Activated CD4-positive, alpha-beta memory T cell treated with anti-CD3 and anti-CD28 coated beads for 36 hours (primary cell): ENCODE measurements around the gene CTSV. TPM values are rescaled to one million over a fixed set of nuclear protein-coding genes. Genes with fewer than 3 reads are reported as not detected.
"Not testable (repeated sequence)": the region's sequence is repeated elsewhere in the genome, so short reads cannot be mapped to it uniquely, and the experiment has no call there.

Source experiments
- CTCF ChIA-PET: fragments of 350-600 bp; sonication (Branson Sonifier 250); formaldehyde crosslinking; loops from one replicate; lab custom pipeline; 2021; ENCODE audit warnings: antibody characterized with exemption, inconsistent platforms; lab: Charles Lee
- POLR2A ChIA-PET: fragments of 350-600 bp; sonication (Branson Sonifier 250); formaldehyde crosslinking; loops from one replicate; lab custom pipeline; 2021; ENCODE audit warnings: antibody characterized with exemption; lab: Charles Lee
- DNase-seq: peaks from one replicate; pipeline ENCODE4 v3.0.0-alpha.2; 2020
- H3K27ac Mint-ChIP-seq: one replicate; pipeline ENCODE4 v1.8.0; 2021; ENCODE audit warnings: mixed read lengths
- H3K27me3 Mint-ChIP-seq: one replicate; pipeline ENCODE4 v1.8.0; 2021; ENCODE audit warnings: mixed read lengths
- H3K36me3 Mint-ChIP-seq: one replicate; pipeline ENCODE4 v1.8.0; 2021; ENCODE audit warnings: mixed read lengths
- H3K4me1 Mint-ChIP-seq: one replicate; pipeline ENCODE4 v1.8.0; 2021; ENCODE audit warnings: low read depth, mixed read lengths
- H3K4me3 Mint-ChIP-seq: one replicate; pipeline ENCODE4 v1.8.0; 2021; ENCODE audit warnings: mild to moderate bottlenecking, mixed read lengths
- H3K9me3 Mint-ChIP-seq: one replicate; pipeline ENCODE4 v1.8.0; 2021; ENCODE audit warnings: mixed read lengths
- intact Hi-C: fragments of 100-400 bp; cut with micrococcal nuclease; formaldehyde crosslinking; loops from one replicate; pipeline ENCODE4 v1.15.1; 2023
- total RNA-seq, 2 experiments: library from RNA; stranded (reverse); gene quantifications; one replicate each; pipeline ENCODE4 v1.2.3, GENCODE V29; 2021

The CTSV gene
- total RNA-seq, 2 experiments from 2014 or later = 1.1 to 1.4 TPM

DNA sequence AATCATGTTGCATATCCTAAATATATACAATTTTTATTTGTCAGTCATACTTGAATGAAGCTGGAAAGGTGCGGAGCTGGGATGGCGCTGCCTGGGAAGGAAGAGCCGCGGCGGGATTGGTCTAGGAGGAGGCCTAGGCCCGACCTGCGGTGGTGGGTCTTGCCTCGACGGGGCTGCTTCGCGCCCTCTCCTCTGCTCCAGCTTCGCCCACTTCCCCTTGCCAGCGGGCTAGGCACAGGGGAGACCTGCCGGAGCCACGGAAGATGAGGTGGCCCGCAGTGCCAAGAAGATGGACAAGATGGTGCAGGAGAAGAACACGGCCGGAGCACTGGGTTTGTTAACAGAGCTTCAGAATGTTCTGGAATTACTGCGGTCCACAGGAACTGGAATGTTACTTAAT, 28.5 kb upstream of the CTSV start:
- no peak overlapping the region for H3K27ac Mint-ChIP-seq
- peaks cover 11% of the 10 kb centered on the region for H3K9me3 Mint-ChIP-seq
- CTCF ChIA-PET = no interaction called here
- intact Hi-C loops = no loop called here
- H3K27me3 Mint-ChIP-seq = peaks cover 22% of the 10 kb centered on the region
- POLR2A ChIA-PET = no interaction called here
- peaks cover 2% of the 10 kb centered on the region for H3K36me3 Mint-ChIP-seq
- H3K4me3 Mint-ChIP-seq = no peak overlapping the region
- no peak for DNase-seq
- peaks cover 8% of the 10 kb centered on the region for H3K4me1 Mint-ChIP-seq

DNA sequence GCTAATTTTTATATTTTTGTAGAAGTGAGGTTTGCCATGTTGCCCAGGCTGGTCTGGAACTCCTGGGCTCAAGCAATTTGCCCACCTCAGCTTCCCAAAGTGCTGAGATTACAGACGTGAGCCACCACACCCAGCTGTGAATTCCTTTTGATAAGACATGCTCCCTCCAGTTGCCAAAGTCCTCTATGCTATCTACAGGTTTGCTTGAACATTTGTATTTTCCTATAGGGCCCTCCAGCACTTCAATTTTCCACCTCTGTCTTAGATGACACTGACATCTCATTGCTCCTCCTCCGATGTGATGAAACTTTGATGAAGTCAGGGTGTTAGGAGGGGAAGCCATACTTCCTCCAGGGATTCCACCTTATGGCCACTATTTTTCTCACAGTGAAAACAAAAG, 25.2 kb upstream of the CTSV start:
- CTCF ChIA-PET = interaction anchor here (0.7 to 0.9 kb wide), 2 partner anchors 208 to 1077 kb away, joined by 3 read pairs; no protein-coding TSS in a partner anchor
- intact Hi-C loops = loop anchor here (5.0 kb wide), 1 partner anchor 287 kb away; the partner anchor contains the start of gene ZNF510

DNA sequence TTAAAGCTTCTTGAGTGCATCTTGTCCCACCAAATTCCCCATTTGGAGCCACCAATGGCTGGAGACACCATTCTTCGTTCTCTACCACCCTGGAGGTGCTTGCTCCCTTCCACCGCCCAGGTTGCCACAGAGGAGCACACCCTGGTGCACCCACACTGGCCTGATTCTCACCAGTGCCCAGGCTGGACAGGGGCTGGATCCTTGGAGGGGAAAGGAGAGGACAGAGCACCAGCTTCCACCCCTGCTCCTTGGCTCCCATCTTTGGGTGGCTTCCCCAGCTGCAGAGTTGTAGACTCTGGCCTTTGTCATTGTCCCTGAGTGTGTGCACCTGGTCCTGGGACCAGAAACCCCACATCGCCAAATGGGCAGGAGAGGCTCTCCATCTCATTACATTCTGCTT, 21.9 kb upstream of the CTSV start:
- DNase-seq = no peak
- H3K27me3 Mint-ChIP-seq = peaks cover 11% of the 10 kb centered on the region
- intact Hi-C loops = loop anchor here (5.0 kb wide), 1 partner anchor 283 kb away; the partner anchor contains the start of gene ZNF510
- ChIA-PET CTCF (interaction anchor here (0.6 kb wide), 1 partner anchor 28 kb away, joined by 3 read pairs; no protein-coding TSS in a partner anchor), POLR2A (no interaction called here)
- no peak overlapping the region for H3K4me3 Mint-ChIP-seq
- H3K4me1 Mint-ChIP-seq = peaks cover 12% of the 10 kb centered on the region
- H3K27ac Mint-ChIP-seq = no peak overlapping the region
- H3K36me3 Mint-ChIP-seq = peaks cover 2% of the 10 kb centered on the region
- H3K9me3 Mint-ChIP-seq = peaks cover 3% of the 10 kb centered on the region

More for the DNA sequence above, 25.2 kb upstream of the CTSV start:
- DNase-seq = no peak
- Mint-ChIP-seq H3K27ac (no peak overlapping the region), H3K4me3 (no peak overlapping the region), H3K4me1 (peaks cover 14% of the 10 kb centered on the region), H3K36me3 (peaks cover 2% of the 10 kb centered on the region), H3K9me3 (peaks cover 11% of the 10 kb centered on the region), H3K27me3 (peaks cover 15% of the 10 kb centered on the region)
- POLR2A ChIA-PET = no interaction called here

DNA sequence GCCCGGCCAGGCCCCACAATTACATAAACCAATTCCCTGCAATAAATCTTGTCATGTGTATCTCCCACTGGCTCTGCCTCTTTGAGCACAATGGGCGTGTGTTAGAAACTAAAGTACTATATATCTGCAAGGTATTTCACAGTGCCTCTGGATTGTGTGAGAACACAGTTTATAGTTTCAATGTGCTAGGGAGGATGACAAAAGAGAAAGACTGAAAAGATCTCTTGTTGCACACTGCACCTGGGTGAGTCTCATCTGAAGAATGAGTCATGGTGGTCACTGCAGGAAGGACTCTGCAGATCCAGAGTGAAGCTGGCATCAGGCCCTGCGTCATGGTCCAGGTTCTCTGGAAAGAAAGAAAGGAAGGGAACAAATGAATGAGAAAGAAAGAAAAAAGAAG, 20.7 kb upstream of the CTSV start:
- Mint-ChIP-seq H3K36me3 (no peaks in the 10 kb centered on the region), H3K9me3 (no peaks in the 10 kb centered on the region), H3K27ac (no peak overlapping the region), H3K4me1 (peaks cover 11% of the 10 kb centered on the region), H3K27me3 (peaks cover 13% of the 10 kb centered on the region), H3K4me3 (no peak overlapping the region)
- POLR2A ChIA-PET = no interaction called here
- CTCF ChIA-PET = no interaction called here
- intact Hi-C loops = loop anchor here (5.0 kb wide), 1 partner anchor 282 kb away; the partner anchor contains the start of gene ZNF510
- peak; percentile 22 for DNase-seq

DNA sequence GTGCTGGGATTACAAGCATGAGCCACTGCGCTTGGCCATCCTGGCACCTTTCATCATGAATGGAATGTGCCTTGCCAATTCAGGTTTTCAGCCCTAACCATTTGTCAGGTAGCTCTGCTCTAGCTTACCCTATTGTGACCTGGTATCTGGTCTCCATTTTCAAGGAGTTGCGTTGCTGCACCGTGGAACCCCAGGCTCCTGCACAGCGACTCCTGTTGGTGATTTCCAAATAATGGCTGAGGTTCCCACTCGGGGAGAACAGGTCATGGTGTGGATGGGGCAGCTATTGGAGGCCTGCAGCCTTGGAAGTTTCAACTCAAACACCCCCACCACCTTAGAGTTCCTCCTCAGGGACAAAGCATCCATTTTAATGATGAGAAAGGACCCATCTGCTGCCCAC, 18.7 kb upstream of the CTSV start:
- peaks cover 25% of the 10 kb centered on the region for H3K27me3 Mint-ChIP-seq
- H3K4me1 Mint-ChIP-seq = peaks cover 8% of the 10 kb centered on the region
- CTCF ChIA-PET = no interaction called here
- POLR2A ChIA-PET = no interaction called here
- no peak overlapping the region for H3K4me3 Mint-ChIP-seq
- no peak overlapping the region for H3K27ac Mint-ChIP-seq
- DNase-seq = no peak
- intact Hi-C loops = no loop called here
- H3K9me3 Mint-ChIP-seq = no peaks in the 10 kb centered on the region
- no peaks in the 10 kb centered on the region for H3K36me3 Mint-ChIP-seq

DNA sequence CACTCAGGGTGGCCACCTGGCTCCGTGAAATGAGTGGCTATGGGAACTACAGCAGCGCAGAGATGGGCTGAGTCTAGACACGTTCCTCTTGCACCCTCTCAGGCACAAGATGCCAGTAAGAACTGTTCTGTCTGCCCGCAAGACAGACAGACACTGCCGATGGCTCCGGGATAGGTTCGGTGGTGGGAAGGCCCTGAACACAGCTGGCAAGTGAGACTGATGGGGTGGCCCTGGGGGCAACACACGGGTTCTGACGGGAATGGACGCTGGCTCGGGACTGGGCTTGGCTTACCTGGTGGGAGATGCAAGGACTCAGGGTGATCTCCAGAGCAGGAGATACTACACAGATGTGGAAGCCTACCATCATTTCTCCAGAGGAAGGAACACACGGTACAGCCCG, 16.9 kb upstream of the CTSV start:
- CTCF ChIA-PET, H3K36me3 Mint-ChIP-seq, POLR2A ChIA-PET, DNase-seq, H3K4me3 Mint-ChIP-seq, H3K4me1 Mint-ChIP-seq, intact Hi-C loops, H3K9me3 Mint-ChIP-seq, H3K27ac Mint-ChIP-seq: not testable (repeated sequence)
- peaks cover 36% of the 10 kb centered on the region for H3K27me3 Mint-ChIP-seq

DNA sequence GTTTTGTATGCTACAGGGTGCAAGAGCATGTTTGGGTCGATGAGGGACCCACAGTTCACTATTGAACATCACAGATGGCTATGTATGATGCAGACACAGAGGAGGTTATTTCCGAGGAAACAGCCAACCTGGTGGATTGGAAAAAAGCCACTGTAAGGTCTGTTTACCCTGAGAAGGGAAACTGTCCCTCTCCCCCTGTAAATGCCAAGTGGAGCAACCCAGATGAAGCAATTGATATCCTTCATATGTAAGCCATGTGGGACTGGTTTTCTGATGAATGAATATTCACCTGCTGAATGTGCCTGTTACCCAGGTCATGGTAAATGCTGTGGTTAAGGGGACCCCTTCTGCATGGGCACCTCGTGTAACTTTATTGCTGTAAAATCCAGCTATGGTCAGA, 14.8 kb upstream of the CTSV start:
- no peaks in the 10 kb centered on the region for H3K36me3 Mint-ChIP-seq
- H3K4me3 Mint-ChIP-seq = no peak overlapping the region
- no peaks in the 10 kb centered on the region for H3K4me1 Mint-ChIP-seq
- POLR2A ChIA-PET = no interaction called here
- CTCF ChIA-PET = no interaction called here
- H3K27me3 Mint-ChIP-seq = peaks cover 30% of the 10 kb centered on the region
- H3K9me3 Mint-ChIP-seq = no peaks in the 10 kb centered on the region
- no peak overlapping the region for H3K27ac Mint-ChIP-seq
- DNase-seq = no peak
- intact Hi-C loops = no loop called here

DNA sequence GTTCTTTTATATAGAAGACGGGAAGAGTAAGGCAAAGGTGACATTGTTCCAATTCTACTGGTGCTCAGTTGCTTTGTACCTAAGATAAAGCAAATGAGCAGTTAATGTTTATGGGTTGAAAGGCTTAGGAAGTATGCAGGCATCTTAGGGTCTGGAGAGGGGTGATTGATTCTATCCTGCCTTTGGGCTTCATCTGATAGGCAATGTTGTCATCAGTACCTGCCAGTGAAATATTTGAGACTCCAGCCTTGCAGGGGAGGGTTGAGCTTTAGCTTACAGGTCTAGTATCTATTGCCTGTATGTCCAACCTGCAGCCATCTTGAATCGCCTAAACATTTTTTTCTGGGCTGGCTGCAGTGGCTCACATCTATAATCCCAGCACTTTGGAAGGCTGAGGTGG, 13.8 kb upstream of the CTSV start:
- peaks cover 30% of the 10 kb centered on the region for H3K27me3 Mint-ChIP-seq
- intact Hi-C loops = no loop called here

DNA sequence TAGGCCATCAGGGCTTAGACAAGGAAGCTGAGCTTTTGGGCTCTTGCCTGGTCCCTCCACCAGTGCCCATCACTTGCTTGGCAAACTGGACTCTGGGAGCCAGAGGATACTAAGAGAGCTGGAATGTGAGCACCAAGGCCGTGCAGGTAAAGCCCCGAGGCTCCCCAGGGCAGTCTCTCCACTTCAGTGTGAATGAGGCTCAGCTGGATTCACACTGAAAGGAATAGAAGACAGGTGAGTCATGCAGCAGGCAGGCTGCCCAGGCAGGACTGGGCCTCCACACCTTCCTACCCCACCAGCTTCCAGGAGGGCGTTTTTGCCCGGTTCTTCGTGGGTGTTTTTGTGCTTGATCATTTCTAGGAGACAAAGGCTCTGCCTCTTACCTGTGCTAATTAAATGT, 7.3 kb upstream of the CTSV start:
- DNase-seq = no peak
- H3K27ac Mint-ChIP-seq = no peak overlapping the region
- no peak overlapping the region for H3K4me3 Mint-ChIP-seq
- H3K27me3 Mint-ChIP-seq = peaks cover 30% of the 10 kb centered on the region
- POLR2A ChIA-PET = no interaction called here
- no peaks in the 10 kb centered on the region for H3K9me3 Mint-ChIP-seq
- CTCF ChIA-PET = interaction anchor here (1.2 kb wide), 1 partner anchor 190 kb away, joined by 3 read pairs; no protein-coding TSS in a partner anchor
- no peaks in the 10 kb centered on the region for H3K36me3 Mint-ChIP-seq
- intact Hi-C loops = no loop called here
- H3K4me1 Mint-ChIP-seq = no peaks in the 10 kb centered on the region

More for the DNA sequence above, 13.8 kb upstream of the CTSV start:
- no peak for DNase-seq
- no peaks in the 10 kb centered on the region for H3K4me1 Mint-ChIP-seq
- ChIA-PET POLR2A (no interaction called here), CTCF (no interaction called here)
- H3K36me3 Mint-ChIP-seq = no peaks in the 10 kb centered on the region
- H3K27ac Mint-ChIP-seq = no peak overlapping the region
- H3K9me3 Mint-ChIP-seq = no peaks in the 10 kb centered on the region
- no peak overlapping the region for H3K4me3 Mint-ChIP-seq

DNA sequence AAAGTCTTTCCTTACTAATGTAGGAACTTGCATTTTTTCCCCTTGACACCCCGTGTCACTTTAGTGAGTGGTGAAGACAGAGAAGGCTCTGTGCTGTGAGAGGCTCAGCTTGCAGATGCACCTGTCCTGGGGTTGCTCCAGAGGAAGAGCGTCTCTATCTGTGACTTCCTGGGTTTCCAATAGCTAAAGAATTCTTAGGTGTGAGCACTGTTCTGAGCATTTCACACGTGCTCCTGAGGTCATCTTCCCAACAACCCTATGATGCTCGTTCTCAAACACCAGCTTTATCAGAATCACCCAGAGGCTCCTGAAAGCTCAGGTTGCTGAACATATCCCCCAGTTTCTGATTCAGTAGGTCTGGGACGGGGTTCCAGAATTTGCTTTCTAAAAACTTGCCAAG, 6.4 kb upstream of the CTSV start:
- no peaks in the 10 kb centered on the region for H3K4me1 Mint-ChIP-seq
- intact Hi-C loops = no loop called here
- H3K9me3 Mint-ChIP-seq = no peaks in the 10 kb centered on the region
- H3K36me3 Mint-ChIP-seq = no peaks in the 10 kb centered on the region
- POLR2A ChIA-PET = no interaction called here
- no peak overlapping the region for H3K27ac Mint-ChIP-seq
- DNase-seq = no peak
- peaks cover 25% of the 10 kb centered on the region for H3K27me3 Mint-ChIP-seq
- CTCF ChIA-PET = interaction anchor here (1.2 kb wide), 1 partner anchor 189 kb away, joined by 3 read pairs; no protein-coding TSS in a partner anchor
- no peak overlapping the region for H3K4me3 Mint-ChIP-seq

DNA sequence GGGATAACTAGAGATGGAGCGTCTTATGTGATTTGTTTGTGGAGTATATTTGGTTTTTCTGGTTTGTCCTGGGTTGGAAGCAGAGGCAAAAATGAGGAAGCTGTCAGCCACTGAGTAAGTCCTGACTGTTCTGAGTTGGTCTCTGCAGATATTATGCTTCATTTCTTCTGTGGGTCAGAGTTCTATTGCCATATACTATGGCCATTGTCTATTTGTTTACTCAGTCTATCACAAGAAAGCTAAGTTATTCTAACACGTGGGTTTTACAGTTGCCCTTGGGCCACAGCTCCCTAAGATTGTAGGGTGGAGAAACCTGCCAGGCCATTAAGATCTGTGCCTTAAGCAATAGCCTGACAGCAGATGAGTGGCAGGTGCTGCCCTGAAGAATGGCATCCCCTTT, 3.0 kb upstream of the CTSV start:
- POLR2A ChIA-PET = no interaction called here
- DNase-seq = no peak
- intact Hi-C loops = no loop called here
- Mint-ChIP-seq H3K36me3 (no peaks in the 10 kb centered on the region), H3K4me3 (no peak overlapping the region), H3K9me3 (no peaks in the 10 kb centered on the region), H3K27me3 (peaks cover 42% of the 10 kb centered on the region), H3K4me1 (peaks cover 2% of the 10 kb centered on the region), H3K27ac (no peak overlapping the region)
- CTCF ChIA-PET = no interaction called here

DNA sequence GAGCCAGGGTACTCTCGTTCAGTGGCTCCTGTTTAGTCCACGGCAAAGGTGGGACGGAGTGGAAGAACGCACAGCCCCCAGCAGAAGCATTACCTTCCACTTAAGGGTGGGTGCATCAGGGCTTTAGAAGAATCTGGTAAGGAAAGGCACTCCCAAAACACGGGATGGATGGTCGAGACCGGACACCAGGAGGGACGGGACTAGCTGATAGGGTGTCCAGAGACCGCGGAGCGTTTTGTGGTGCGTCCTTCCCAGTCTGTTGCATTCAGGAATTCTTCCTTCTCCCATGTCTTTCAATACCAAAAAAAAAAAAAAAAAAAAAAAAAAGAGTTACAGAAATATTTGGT, 545 bp upstream of the CTSV start:
- ChIA-PET CTCF (interaction anchor here (1.1 kb wide), 1 partner anchor 183 kb away, joined by 4 read pairs; no protein-coding TSS in a partner anchor), POLR2A (interaction anchor here (1.5 kb wide), 1 partner anchor 26 kb away, joined by 5 read pairs; no protein-coding TSS in a partner anchor)
- Mint-ChIP-seq H3K36me3 (no peaks in the 10 kb centered on the region), H3K4me3 (peak overlapping the region; percentile 78), H3K27ac (no peak overlapping the region), H3K4me1 (peaks cover 2% of the 10 kb centered on the region), H3K9me3 (no peaks in the 10 kb centered on the region), H3K27me3 (peaks cover 39% of the 10 kb centered on the region)
- DNase-seq = no peak
- intact Hi-C loops = no loop called here

DNA sequence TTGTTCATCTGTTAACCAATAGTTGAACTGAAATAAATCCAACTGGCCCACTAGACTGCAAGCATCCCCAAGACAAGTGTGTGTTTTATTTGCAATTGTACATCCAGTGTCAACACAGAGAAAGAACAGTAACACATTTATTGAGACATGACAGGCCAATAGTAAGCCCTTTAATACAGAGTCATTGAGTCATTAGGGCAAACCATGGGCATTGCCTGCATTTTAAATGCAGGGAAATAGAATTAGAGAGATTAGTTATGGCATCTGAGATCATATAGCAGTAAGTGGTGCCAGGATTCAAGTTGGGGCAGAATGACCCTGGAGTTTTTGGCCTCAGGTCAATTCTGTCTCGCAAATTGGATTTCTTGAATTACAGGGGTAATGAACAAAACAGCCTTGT, 15.4 kb downstream of the CTSV start:
- intact Hi-C loops, H3K36me3 Mint-ChIP-seq, H3K27me3 Mint-ChIP-seq, H3K27ac Mint-ChIP-seq, H3K9me3 Mint-ChIP-seq, H3K4me3 Mint-ChIP-seq, DNase-seq, CTCF ChIA-PET, H3K4me1 Mint-ChIP-seq, POLR2A ChIA-PET: not testable (repeated sequence)
